Measurements from ENCODE around the gene LRIT1.

The LRIT1 gene

DNA sequence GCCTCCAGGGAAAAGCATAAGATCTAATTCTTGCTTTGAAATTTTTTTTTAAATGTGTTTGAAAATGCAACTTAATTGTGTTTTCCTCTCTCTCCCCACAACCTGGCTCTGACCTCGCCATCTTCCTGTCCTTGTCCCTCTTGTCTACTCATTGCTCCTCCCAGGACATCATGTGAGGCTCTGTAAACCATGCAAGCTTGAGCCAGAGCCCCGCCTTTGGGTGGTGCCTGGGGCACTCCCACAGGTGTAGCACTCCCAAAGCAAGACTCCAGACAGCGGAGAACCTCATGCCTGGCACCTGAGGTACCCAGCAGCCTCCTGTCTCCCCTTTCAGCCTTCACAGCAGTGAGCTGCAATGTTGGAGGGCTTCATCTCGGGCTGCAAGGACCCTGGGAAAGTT, 56.8 kb downstream of the LRIT1 start:
- no peak for DNase-seq (ENCODE audit: low read depth)
- TF ChIP-seq POLR2A (IDR thresholded peaks at IDR 0.05; ENCODE audit: extremely low read depth, insufficient read length), result no peak
- TF ChIP-seq, protein P1, sequence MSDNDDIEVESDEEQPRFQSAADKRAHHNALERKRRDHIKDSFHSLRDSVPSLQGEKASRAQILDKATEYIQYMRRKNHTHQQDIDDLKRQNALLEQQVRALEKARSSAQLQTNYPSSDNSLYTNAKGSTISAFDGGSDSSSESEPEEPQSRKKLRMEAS (IDR thresholded peaks at IDR 0.05; ENCODE audit: low read depth, low read length), result no peak
- no peak for TF ChIP-seq MYC (IDR thresholded peaks at IDR 0.05; ENCODE audit: low read depth, low read length)
- TF ChIP-seq, protein P2, sequence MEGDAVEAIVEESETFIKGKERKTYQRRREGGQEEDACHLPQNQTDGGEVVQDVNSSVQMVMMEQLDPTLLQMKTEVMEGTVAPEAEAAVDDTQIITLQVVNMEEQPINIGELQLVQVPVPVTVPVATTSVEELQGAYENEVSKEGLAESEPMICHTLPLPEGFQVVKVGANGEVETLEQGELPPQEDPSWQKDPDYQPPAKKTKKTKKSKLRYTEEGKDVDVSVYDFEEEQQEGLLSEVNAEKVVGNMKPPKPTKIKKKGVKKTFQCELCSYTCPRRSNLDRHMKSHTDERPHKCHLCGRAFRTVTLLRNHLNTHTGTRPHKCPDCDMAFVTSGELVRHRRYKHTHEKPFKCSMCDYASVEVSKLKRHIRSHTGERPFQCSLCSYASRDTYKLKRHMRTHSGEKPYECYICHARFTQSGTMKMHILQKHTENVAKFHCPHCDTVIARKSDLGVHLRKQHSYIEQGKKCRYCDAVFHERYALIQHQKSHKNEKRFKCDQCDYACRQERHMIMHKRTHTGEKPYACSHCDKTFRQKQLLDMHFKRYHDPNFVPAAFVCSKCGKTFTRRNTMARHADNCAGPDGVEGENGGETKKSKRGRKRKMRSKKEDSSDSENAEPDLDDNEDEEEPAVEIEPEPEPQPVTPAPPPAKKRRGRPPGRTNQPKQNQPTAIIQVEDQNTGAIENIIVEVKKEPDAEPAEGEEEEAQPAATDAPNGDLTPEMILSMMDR (IDR thresholded peaks at IDR 0.05; ENCODE audit: low read depth, low read length), result no peak
- H3K4me3 ChIP-seq (ENCODE audit: low read depth, low read length), result no peak overlapping the region

DNA sequence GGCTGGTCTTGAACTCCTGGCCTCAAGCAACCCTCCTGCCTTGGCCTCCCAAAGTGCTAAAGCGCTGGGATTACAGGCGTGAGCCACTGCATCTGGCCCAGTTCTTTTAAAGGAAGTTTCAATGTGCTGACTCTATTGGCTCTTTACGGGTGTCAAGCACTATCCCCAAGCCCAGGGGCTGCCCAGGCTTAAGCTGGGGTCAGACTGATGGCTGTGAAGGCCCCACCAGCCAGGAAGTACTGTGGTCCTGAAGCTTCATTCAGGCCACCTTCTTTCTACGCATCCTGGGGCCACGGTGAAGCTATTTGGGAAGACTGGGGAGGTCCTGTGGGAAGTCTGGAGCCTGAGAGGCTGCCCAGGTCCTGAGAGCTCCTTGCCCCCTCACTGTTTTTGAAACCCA, 59.7 kb downstream of the LRIT1 start:
- TF ChIP-seq, protein P2 (IDR thresholded peaks at IDR 0.05; ENCODE audit: low read depth, low read length), result no peak
- TF ChIP-seq, protein P1 (IDR thresholded peaks at IDR 0.05; ENCODE audit: low read depth, low read length), result no peak
- no peak for TF ChIP-seq POLR2A (IDR thresholded peaks at IDR 0.05; ENCODE audit: extremely low read depth, insufficient read length)
- TF ChIP-seq MYC (IDR thresholded peaks at IDR 0.05; ENCODE audit: low read depth, low read length), result no peak
- no peak overlapping the region for H3K4me3 ChIP-seq (ENCODE audit: low read depth, low read length)
- DNase-seq (ENCODE audit: low read depth), result no peak
